Body of pancreas (tissue), 4 donors: ENCODE data around the gene NPNT.

ENCODE experiments used
- CTCF ChIP-seq, 7 experiments: fragments of 450-650 bp in 4 of 7; fragments of 200-600 bp in 3 of 7; sonication (generic) in 3 of 7; IDR thresholded peaks; one replicate each; pipeline ENCODE4 v1.5.1; 2016 to 2019; ENCODE audit warnings: antibody characterized with exemption in 7 of 7
- POLR2A ChIP-seq, 3 donors: fragments of 450-650 bp; IDR thresholded peaks; one replicate each; pipeline ENCODE4 v1.6.1; 2016; ENCODE audit warnings: antibody characterized with exemption in 3 of 3, mild to moderate bottlenecking in 2 of 3

- no peak for TF ChIP-seq CTCF (IDR thresholded peaks at IDR 0.05)
- no peak for TF ChIP-seq POLR2A (IDR thresholded peaks at IDR 0.05)
Observed at GRCh38 chr4:105923497-105924238, 28.4 kb downstream of the NPNT start.
